ENCODE measurements around the gene GDPD5.

Gene GDPD5, protein sequence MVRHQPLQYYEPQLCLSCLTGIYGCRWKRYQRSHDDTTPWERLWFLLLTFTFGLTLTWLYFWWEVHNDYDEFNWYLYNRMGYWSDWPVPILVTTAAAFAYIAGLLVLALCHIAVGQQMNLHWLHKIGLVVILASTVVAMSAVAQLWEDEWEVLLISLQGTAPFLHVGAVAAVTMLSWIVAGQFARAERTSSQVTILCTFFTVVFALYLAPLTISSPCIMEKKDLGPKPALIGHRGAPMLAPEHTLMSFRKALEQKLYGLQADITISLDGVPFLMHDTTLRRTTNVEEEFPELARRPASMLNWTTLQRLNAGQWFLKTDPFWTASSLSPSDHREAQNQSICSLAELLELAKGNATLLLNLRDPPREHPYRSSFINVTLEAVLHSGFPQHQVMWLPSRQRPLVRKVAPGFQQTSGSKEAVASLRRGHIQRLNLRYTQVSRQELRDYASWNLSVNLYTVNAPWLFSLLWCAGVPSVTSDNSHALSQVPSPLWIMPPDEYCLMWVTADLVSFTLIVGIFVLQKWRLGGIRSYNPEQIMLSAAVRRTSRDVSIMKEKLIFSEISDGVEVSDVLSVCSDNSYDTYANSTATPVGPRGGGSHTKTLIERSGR

DNA sequence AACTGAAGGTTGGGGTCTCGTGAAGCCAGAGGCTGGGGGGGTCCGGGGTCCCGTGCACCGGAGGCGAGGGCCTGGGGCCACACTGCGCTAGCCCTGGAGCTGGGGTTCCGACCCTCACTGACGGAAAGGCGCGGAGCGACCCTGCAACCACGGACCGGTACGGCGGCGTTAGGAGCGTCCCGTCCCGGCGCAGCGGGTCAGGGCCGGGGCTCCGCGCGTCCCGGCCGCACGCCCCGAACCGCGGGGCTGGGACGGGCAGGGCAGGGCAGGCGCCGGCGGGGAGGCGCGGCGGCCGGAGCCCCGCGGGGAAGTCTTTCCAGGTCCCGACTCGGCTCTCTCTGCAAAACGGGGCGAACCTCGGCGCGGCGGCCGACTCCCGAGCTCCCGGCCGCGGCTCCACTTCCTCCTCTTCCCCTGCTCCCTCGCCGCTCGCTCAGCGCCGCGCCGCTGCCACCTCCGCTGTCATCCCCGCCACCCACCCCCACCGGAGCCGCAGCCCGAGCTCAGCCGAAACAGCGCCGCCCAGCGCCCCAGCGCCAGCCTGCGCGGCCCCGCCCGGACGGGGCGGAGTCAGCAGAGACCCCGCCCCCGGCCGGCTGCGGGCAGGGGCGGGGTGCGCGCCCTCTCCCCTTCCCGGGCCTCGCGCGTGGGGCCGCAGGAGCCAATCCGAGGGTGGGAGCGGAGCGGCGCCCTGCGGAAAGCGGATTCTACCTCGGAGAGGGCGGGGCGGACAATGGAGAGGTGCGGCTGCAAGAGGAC lies at the start of gene GDPD5:
Gene GDPD5 (minus strand): TSS at position 509 of the 759 bp plus-strand sequence. CDS start 48,206 bp downstream, outside the sequence.
- peak; percentile 68 to 79 for DNase-seq (ENCODE audit: low read depth in 2 of 2)

DNA sequence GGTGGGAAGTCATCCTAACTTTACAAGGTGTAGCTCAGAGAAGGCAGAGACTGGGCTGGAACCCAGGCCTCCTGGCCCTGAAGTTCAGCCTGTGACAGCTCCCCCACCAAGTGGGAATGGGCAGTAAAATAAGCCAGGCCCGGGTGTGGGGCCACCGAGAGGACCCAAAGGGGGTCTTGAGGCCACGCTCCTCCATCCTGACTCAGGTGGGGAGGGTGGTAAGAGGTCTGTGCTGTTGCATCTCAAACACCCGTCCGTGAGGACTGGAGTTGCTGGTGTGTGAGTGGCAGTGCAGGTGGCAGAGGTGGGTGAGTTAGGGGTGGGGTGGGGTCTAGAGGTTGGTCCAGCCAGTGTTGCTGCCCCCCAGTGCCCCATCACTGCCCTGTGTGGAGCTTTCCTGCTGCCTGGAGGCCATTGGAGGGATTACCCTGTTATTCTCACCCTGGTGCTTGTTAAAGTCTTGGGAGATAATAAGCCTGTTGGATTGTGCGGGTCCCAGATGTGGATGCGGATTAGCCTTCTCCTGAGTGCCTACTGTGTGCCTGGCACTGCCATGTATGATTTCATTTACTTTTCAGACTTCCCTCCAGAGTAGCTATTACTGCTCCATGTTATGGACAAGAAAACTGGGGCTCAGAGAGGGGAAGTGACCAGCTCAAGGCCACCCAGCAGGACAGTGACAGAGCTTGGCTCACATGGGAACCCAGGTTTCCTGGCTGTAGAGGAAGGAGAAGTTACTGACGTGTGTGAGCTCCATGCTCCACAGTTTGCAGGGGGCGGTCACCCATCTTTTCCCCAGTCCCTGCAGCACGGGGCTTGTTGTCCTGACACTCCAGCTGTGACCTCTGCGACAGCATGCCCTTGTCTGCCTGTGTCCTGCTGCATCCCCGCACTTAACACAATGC lies 49.2 kb upstream of the GDPD5 start:
- no peak for DNase-seq (ENCODE audit: low read depth in 2 of 2)

- no peak for DNase-seq (ENCODE audit: low read depth in 2 of 2)
Observed at GRCh38 chr11:75572744-75573143, 47.0 kb upstream of the GDPD5 start.

- no peak for DNase-seq (ENCODE audit: low read depth in 2 of 2)
Observed at GRCh38 chr11:75571625-75572024, 45.9 kb upstream of the GDPD5 start.

DNA sequence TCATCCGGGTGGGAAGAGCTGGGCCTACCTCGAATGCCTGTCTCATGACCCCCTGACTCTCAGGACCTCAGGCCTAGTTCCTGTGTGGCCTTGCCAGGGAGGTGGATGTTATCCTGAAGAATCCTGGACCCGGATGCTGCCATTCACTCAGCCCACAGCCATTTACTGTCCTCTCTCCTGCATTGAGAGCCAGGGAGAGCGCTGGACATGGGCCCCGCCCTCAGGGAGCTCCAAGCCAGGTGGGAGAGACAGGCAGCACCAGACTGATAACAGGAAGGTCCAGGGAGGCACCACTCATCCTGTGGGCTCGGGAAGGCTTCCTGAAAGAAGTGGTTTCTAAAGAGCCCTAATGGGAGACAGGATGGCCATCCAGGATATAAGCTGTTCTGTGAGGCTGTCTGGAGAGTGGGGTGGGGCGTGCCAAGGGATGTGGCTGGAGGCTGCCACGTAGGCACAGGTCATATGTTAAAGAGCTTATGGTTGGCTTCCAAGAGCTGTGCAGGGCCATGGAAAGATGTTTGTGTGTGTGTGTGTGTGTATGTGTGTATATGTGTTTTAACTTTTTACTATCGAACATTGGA lies 44.9 kb upstream of the GDPD5 start:
- no peak for DNase-seq (ENCODE audit: low read depth in 2 of 2)

GRCh38 chr11:75568616-75569219 lies 43.0 kb upstream of the GDPD5 start:
- no peak for DNase-seq (ENCODE audit: low read depth in 2 of 2)

DNA sequence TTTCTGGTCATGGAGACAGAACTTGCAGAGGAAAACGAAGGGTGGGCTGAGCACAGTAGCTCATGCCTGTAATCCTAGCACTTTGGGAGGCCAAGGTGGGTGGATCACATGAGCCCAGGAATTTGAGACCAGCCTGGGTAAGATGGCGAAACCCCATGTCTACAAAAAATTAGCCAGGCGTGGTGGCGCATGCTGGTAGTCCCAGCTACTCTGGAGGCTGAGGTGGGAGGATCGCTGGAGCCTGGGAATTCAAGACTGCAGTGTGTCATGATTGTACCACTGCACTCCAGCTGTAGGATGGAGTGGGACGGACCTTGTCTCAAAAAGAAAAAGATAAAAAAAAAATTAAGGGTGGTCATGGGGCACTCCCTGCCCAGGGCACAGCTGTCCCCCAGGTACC lies 42.2 kb upstream of the GDPD5 start:
- no peak for DNase-seq (ENCODE audit: low read depth in 2 of 2)

GRCh38 chr11:75566763-75567279 lies 41.1 kb upstream of the GDPD5 start:
- no peak for DNase-seq (ENCODE audit: low read depth in 2 of 2)

GRCh38 chr11:75565916-75566762 lies 40.4 kb upstream of the GDPD5 start:
- no peak for DNase-seq (ENCODE audit: low read depth in 2 of 2)

DNA sequence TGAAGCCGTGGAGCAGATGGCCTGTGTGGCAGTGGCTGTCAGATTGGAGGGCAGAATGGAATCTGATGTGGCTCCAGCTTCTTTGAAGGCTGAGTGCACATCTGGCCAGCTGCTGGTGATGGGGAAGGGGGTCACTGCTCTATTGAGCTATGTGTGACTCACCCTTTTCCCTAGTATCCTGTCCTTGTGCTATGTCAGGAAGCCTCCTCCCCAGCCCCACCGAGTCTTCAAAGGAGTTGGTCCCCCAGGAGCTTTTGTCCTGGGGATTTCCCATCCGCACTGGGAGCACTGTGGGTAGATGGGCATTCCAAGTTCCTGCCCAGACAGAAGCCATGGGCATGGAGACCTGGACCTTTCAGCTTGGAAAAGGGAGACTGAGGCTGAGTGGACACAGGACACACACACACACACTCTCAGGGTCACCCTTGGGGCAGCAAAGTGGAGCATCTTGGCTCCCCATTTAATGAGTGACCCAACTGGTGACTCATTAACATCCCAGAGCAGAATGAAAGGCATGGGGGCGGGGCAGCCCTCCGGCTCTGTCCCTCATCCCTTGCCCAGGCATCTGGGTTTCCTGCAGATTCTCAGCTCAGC lies 39.6 kb upstream of the GDPD5 start:
- no peak for DNase-seq (ENCODE audit: low read depth in 2 of 2)

DNA sequence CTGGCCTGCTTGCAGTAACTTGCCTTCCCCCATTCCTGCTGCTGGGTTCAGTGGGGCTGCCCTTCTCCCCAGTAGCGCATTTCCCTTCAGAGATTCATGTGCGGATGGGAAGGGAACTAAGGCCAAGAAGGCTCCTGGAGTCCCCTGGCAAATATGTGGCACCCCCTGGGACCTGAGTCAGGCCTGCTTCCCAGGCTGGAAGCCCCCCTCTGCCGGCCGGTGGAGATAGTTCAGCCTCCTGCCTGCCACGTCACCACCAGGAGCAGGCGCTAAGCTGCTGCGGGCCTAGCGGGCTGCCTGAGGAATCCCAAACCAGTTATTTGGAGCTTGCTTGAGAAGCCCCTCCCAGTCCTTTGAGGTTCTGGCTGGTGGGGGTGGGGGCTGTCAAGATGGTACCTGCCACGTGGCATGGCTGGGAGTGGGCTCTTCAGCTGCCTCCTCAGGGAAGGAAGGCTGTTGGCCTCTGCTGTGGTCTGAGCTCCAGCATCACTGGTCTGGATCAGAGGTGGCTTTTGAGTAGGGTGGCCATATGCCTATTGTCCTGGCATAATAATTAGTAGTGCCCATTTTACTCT lies 38.3 kb upstream of the GDPD5 start:
- no peak for DNase-seq (ENCODE audit: low read depth in 2 of 2)

GRCh38 chr11:75563501-75563977 lies 37.8 kb upstream of the GDPD5 start:
- no peak for DNase-seq (ENCODE audit: low read depth in 2 of 2)

DNA sequence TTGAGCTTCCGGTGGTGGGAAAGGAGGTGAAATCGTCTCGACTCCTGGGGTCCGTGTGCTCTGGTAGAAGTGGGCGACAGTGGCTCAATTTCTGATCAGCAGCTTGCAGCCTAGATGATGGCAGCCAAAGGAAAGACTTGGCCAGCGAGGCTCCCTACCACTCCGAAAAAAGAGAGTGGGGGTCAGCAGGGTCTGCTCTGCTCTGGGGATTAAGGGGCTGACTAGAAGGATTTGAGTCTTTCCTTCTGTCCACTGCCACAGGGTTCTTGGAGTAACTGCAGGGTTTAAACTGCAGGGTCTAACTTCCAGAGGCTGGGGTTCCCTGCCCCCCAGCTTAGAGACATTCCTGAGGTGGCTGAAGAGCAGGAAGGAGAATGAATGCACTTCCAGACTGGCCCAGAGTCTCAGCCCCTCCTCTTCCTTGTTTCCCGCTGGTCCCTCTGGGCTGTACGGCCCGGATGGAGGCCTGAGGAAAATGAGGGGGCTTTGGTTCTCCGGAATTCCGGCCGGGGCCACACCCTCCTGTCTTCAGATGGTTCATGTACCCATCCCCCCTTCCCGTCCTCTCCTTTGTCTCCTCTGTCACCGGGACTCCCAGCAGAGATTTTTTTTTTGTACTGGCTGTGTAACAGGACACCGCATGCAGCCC lies 37.2 kb upstream of the GDPD5 start:
- no peak for DNase-seq (ENCODE audit: low read depth in 2 of 2)

GRCh38 chr11:75562048-75562835 lies 36.5 kb upstream of the GDPD5 start, which contains the start of gene SERPINH1:
Gene SERPINH1 (plus strand): TSS chr11:75562253. CDS start chr11:75566350, 4,097 bp downstream.
- peak; percentile 69 to 71 for DNase-seq (ENCODE audit: low read depth in 2 of 2)

GRCh38 chr11:75561426-75562047 lies 35.8 kb upstream of the GDPD5 start:
- no peak for DNase-seq (ENCODE audit: low read depth in 2 of 2)

GRCh38 chr11:75560644-75561043 lies 34.9 kb upstream of the GDPD5 start:
- DNase-seq (ENCODE audit: low read depth in 2 of 2) = no peak
